GM12872 (cell line): ENCODE measurements around the gene LEFTY2.

Source experiments
- CTCF ChIP-seq: IDR thresholded peaks from 3 replicates; pipeline ENCODE4 v1.5.1; 2011; ENCODE audit warnings: low read depth, mild to moderate bottlenecking, low read length, moderate library complexity; ENCODE audit not compliant: insufficient read depth

Gene LEFTY2

DNA sequence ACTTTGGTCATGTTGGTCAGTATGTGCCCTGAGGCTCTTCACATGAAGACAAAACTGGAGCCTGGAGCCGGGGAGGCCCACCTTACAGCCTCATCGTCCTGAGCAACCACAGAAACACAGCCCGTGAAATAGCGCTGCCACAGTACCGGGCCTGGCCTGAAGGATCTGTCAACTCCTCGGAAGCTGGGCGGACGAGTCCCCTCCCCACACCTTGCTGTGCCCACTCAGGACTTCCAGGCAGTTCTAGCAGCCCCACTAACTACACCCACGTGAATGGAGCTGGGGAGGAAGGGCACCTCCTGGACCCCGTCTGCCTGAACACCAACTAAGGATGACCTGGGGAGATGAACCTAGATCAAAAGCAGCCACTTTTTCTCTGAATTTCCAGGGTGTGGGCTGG, 33.4 kb upstream of the LEFTY2 start:
- TF ChIP-seq CTCF = no peak

DNA sequence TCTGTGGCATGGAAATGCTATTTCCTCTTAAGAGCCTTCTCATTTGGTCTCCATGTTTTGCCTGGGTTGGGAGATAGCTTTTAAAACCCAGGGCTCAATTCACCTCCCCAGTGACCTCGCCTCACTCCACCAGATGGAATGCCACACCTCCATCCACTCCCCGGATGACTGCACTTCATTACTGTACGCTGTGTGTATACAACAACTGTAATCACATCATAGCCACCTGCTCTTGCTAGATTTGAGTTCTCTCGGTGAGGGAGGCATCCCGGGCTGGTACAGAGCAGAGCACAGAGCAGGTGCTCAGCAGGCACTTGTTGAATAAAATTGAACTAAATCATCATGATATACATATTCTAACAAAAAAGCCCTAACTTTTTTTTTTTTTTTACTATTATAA, 32.1 kb upstream of the LEFTY2 start:
- TF ChIP-seq CTCF = no peak

GRCh38 chr1:225972344-225973152, 31.5 kb upstream of the LEFTY2 start:
- no peak for TF ChIP-seq CTCF

GRCh38 chr1:225965231-225965630, 24.2 kb upstream of the LEFTY2 start:
- no peak for TF ChIP-seq CTCF

DNA sequence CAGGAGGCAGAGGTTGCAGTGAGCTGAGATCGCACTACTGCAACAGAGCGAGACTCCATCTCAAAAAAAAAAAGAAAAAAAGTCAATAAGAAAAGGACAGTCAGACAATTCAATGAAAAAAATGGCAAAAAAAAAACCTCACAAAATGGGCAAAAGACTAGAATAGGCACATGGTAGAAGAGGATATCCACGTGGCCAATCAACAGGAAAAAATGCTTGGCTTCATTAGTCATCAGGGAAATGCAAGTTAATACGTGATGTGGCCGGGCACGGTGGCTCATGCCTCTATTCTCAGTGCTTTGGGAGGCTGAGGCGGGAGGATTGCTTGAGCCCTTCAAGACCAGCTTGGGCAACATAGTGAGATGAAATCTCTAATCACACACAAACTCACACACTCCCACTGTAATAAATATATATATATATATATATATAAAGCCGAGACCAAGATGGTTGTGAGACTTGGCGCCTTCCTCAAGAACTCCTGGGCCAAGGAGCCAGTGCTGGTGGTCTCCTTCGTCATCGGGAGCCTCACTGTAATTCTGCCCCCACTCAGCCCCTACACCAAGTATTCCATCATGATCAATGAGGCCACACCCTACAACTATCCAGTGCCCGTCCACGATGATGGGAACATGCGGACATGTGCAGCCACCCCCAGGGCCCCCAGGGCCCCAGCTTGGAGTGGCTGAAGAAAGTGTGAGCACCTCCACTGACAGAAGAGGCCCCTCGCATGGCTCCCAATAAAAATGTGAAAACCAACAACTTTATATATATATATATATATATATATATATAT, 22.9 kb upstream of the LEFTY2 start:
- no peak for TF ChIP-seq CTCF

GRCh38 chr1:225962440-225962975, 21.5 kb upstream of the LEFTY2 start:
- peak; percentile 94 for TF ChIP-seq CTCF

DNA sequence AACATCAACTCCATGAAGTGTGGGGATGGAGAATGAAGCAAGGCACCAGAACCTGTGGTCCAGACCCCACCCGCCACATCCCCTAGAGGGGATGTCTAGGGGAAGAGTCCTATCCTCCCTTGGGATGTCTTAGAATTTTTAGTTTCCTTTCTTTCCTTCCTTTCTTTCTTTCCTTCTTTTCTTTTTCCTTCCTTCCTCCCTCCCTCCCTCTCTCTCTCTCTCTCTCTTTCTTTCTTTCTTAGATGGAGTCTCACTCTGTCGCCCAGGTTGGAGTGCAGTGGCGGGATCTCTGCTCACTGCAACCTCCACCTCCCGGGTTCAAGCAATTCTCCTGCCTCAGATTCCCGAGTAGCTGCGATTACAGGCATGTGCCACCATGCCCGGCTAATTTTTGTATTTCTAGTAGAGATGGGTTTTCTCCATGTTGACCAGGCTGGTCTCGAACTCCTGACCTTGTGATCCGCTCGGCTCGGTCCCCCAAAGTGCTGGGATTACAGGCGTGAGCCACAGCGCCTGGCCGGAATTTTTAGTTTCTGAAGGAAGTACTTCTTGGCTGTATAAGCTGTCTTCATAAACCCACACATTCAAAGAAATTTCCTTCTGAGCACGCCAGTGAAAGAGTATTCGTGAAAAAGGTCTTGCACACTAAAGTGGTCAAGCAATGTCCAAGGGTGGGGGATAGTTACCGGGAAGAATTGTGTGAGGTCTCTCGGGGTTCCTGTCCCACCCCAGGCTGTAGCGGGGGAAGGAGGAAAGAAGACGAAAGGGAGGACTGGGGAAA, 20.8 kb upstream of the LEFTY2 start:
- no peak for TF ChIP-seq CTCF
